Measurements from ENCODE around the gene RPRD2.
A peak's percentile ranks its signal among the peaks of the same experiment; 100 is the strongest.

Gene RPRD2

GRCh38 chr1:150511985-150512660 lies 148.2 kb downstream of the RPRD2 start:
- no peak overlapping the region for H3K4me3 ChIP-seq (ENCODE audit: low read depth, low read length)
- no peak for TF ChIP-seq CTCF (IDR thresholded peaks at IDR 0.05; ENCODE audit: borderline replicate concordance, insufficient read depth, low read depth, low read length)

- no peak for TF ChIP-seq CTCF (IDR thresholded peaks at IDR 0.05; ENCODE audit: borderline replicate concordance, insufficient read depth, low read depth, low read length)
- no peak overlapping the region for H3K4me3 ChIP-seq (ENCODE audit: low read depth, low read length)
These were observed 148.9 kb downstream of the RPRD2 start for GRCh38 chr1:150512846-150513245.

GRCh38 chr1:150513351-150513791 lies 149.4 kb downstream of the RPRD2 start:
- no peak overlapping the region for H3K4me3 ChIP-seq (ENCODE audit: low read depth, low read length)
- no peak for TF ChIP-seq CTCF (IDR thresholded peaks at IDR 0.05; ENCODE audit: borderline replicate concordance, insufficient read depth, low read depth, low read length)

GRCh38 chr1:150514260-150514659 lies 150.3 kb downstream of the RPRD2 start:
- TF ChIP-seq CTCF (IDR thresholded peaks at IDR 0.05; ENCODE audit: borderline replicate concordance, insufficient read depth, low read depth, low read length): no peak
- H3K4me3 ChIP-seq (ENCODE audit: low read depth, low read length): no peak overlapping the region

GRCh38 chr1:150514913-150515327 lies 151.0 kb downstream of the RPRD2 start:
- TF ChIP-seq CTCF (IDR thresholded peaks at IDR 0.05; ENCODE audit: borderline replicate concordance, insufficient read depth, low read depth, low read length): no peak
- peak overlapping the region; percentile 85 for H3K4me3 ChIP-seq (ENCODE audit: low read depth, low read length)

- no peak for TF ChIP-seq CTCF (IDR thresholded peaks at IDR 0.05; ENCODE audit: borderline replicate concordance, insufficient read depth, low read depth, low read length)
These were observed 151.5 kb downstream of the RPRD2 start, which contains the start of gene FALEC for GRCh38 chr1:150515328-150516049. Gene FALEC (plus strand): TSS chr1:150515752.

More at GRCh38 chr1:150515328-150516049, 151.5 kb downstream of the RPRD2 start, which contains the start of gene FALEC:
- peak within 1 kb of the TSS; percentile 85 for H3K4me3 ChIP-seq (ENCODE audit: low read depth, low read length)

Data from GM12875 (cell line).